MM.1S (cell line): ENCODE data around the gene CSRNP3.

Source experiments
- DNase-seq: peaks from one replicate; pipeline ENCODE4 v3.0.0-alpha.2; 2015
- H2AFZ ChIP-seq: fragments of 300-600 bp; sonication (generic); 2 replicates; pipeline ENCODE4 v1.6.0; 2016; ENCODE audit warnings: antibody characterized with exemption, low read length
- H3F3A ChIP-seq: fragments of 300-600 bp; sonication (generic); 2 replicates; pipeline ENCODE4 v1.6.1; 2016; ENCODE audit warnings: mild to moderate bottlenecking, antibody characterized with exemption, low read length, moderate library complexity, mixed read lengths; ENCODE audit not compliant: insufficient read depth
- H3K27ac ChIP-seq: fragments of 300-600 bp; sonication (generic); 2 replicates; pipeline ENCODE4 v1.5.1; 2016; ENCODE audit warnings: mild to moderate bottlenecking, low read length
- H3K27me3 ChIP-seq: fragments of 300-600 bp; sonication (generic); replicated peaks from 2 replicates; pipeline ENCODE4 v1.6.0; 2016; ENCODE audit warnings: low read length; ENCODE audit not compliant: insufficient read depth
- H3K36me3 ChIP-seq: fragments of 300-600 bp; sonication (generic); replicated peaks from 2 replicates; pipeline ENCODE4 v1.6.1; 2016; ENCODE audit warnings: mild to moderate bottlenecking, low read length, mixed read lengths; ENCODE audit not compliant: insufficient read depth
- H3K4me1 ChIP-seq: fragments of 300-600 bp; sonication (generic); 2 replicates; pipeline ENCODE4 v1.6.1; 2016; ENCODE audit warnings: low read length, mixed read lengths
- H3K4me2 ChIP-seq: fragments of 300-600 bp; sonication (generic); 2 replicates; pipeline ENCODE4 v1.6.0; 2016; ENCODE audit warnings: low read depth, low read length
- H3K4me3 ChIP-seq: fragments of 300-600 bp; sonication (generic); 2 replicates; pipeline ENCODE4 v1.5.1; 2016; ENCODE audit warnings: low read length, mixed read lengths
- H3K79me2 ChIP-seq: fragments of 300-600 bp; sonication (generic); 2 replicates; pipeline ENCODE4 v1.6.1; 2016; ENCODE audit warnings: mixed run types, low read length, mixed read lengths
- H3K9ac ChIP-seq: fragments of 300-600 bp; sonication (generic); 2 replicates; pipeline ENCODE4 v1.6.1; 2016; ENCODE audit warnings: low read length, mixed read lengths
- H3K9me2 ChIP-seq: fragments of 300-600 bp; sonication (generic); replicated peaks from 2 replicates; pipeline ENCODE4 v1.6.1; 2016; ENCODE audit warnings: mild to moderate bottlenecking, low read length, mixed read lengths; ENCODE audit not compliant: insufficient read depth
- H3K9me3 ChIP-seq: fragments of 300-600 bp; sonication (generic); replicated peaks from 2 replicates; pipeline ENCODE4 v1.6.1; 2016; ENCODE audit warnings: mild to moderate bottlenecking, low read length, mixed read lengths; ENCODE audit not compliant: insufficient read depth
- H4K20me1 ChIP-seq: fragments of 300-600 bp; sonication (generic); 2 replicates; pipeline ENCODE4 v1.6.1; 2016; ENCODE audit warnings: mild to moderate bottlenecking, low read length, moderate library complexity, mixed read lengths; ENCODE audit not compliant: insufficient read depth
- CTCF ChIP-seq: fragments of 300-600 bp; sonication (generic); IDR thresholded peaks from 2 replicates; pipeline ENCODE4 v1.5.1; 2016; ENCODE audit warnings: antibody characterized with exemption, low read length, mixed read lengths
- EZH2 ChIP-seq: fragments of 300-600 bp; sonication (generic); optimal IDR thresholded peaks from 2 replicates; pipeline ENCODE3; 2017; ENCODE audit warnings: low read depth, mild to moderate bottlenecking, antibody characterized with exemption, low read length, mixed read lengths
- EZH2phosphoT487 ChIP-seq: fragments of 300-600 bp; sonication (generic); IDR thresholded peaks from 2 replicates; pipeline ENCODE4 v1.6.1; 2018; ENCODE audit warnings: antibody characterized with exemption, low read length

The CSRNP3 gene

GRCh38 chr2:165634855-165635254 lies 165.4 kb downstream of the CSRNP3 start:
- Histone ChIP-seq H3K4me1 (0 out of 2 replicates have a peak, but pooled peaks cover 3% of the 10 kb centered on the region), H3K27me3 (no peaks in the 10 kb centered on the region), H3F3A (no peaks in the 10 kb centered on the region), H4K20me1 (no peaks in the 10 kb centered on the region), H3K36me3 (no peaks in the 10 kb centered on the region), H3K9ac (no peak overlapping the region), H3K4me3 (no peak overlapping the region), H3K79me2 (no peaks in the 10 kb centered on the region), H2AFZ (no peak overlapping the region), H3K9me2 (no peaks in the 10 kb centered on the region), H3K9me3 (no peaks in the 10 kb centered on the region), H3K27ac (no peak overlapping the region), H3K4me2 (no peak overlapping the region)
- TF ChIP-seq CTCF, result no peak
- TF ChIP-seq EZH2phosphoT487, result no peak
- TF ChIP-seq EZH2, result no peak
- DNase-seq, result no peak

- Histone ChIP-seq H3K79me2 (no peaks in the 10 kb centered on the region), H3K9me2 (no peaks in the 10 kb centered on the region), H3K27me3 (no peaks in the 10 kb centered on the region), H2AFZ (no peak overlapping the region), H3K9ac (no peak overlapping the region), H3K27ac (no peak overlapping the region), H4K20me1 (no peaks in the 10 kb centered on the region), H3K4me3 (no peak overlapping the region), H3K4me2 (no peak overlapping the region), H3F3A (no peaks in the 10 kb centered on the region), H3K36me3 (no peaks in the 10 kb centered on the region), H3K9me3 (no peaks in the 10 kb centered on the region), H3K4me1 (no peaks in the 10 kb centered on the region)
- TF ChIP-seq EZH2phosphoT487 (no peak), CTCF (no peak)
- no peak for DNase-seq
Observed at GRCh38 chr2:165635532-165635931, 166.0 kb downstream of the CSRNP3 start.

- no peaks in the 10 kb centered on the region for H3K36me3 ChIP-seq
- DNase-seq, result no peak
- TF ChIP-seq EZH2phosphoT487, result no peak
- TF ChIP-seq CTCF, result no peak
- no peak for TF ChIP-seq EZH2
Observed at GRCh38 chr2:165636959-165637358, 167.5 kb downstream of the CSRNP3 start.

More at GRCh38 chr2:165636959-165637358, 167.5 kb downstream of the CSRNP3 start:
- no peak overlapping the region for H3K4me2 ChIP-seq
- H3K4me1 ChIP-seq, result no peaks in the 10 kb centered on the region
- no peak overlapping the region for H3K27ac ChIP-seq
- no peaks in the 10 kb centered on the region for H4K20me1 ChIP-seq
- no peak overlapping the region for H3K9ac ChIP-seq
- H2AFZ ChIP-seq, result no peak overlapping the region
- H3K27me3 ChIP-seq, result no peaks in the 10 kb centered on the region
- no peaks in the 10 kb centered on the region for H3K9me2 ChIP-seq
- H3F3A ChIP-seq, result no peaks in the 10 kb centered on the region
- H3K9me3 ChIP-seq, result no peaks in the 10 kb centered on the region
- H3K79me2 ChIP-seq, result no peaks in the 10 kb centered on the region
- no peak overlapping the region for H3K4me3 ChIP-seq
